ENCODE measurements around the gene UCN2. TPM values are rescaled to one million over a fixed set of nuclear protein-coding genes. Genes with fewer than 3 reads are reported as not detected.
A peak's percentile ranks its signal among the peaks of the same experiment; 100 is the strongest.

Gene UCN2
- total RNA-seq, result not detected in 2 replicates

DNA sequence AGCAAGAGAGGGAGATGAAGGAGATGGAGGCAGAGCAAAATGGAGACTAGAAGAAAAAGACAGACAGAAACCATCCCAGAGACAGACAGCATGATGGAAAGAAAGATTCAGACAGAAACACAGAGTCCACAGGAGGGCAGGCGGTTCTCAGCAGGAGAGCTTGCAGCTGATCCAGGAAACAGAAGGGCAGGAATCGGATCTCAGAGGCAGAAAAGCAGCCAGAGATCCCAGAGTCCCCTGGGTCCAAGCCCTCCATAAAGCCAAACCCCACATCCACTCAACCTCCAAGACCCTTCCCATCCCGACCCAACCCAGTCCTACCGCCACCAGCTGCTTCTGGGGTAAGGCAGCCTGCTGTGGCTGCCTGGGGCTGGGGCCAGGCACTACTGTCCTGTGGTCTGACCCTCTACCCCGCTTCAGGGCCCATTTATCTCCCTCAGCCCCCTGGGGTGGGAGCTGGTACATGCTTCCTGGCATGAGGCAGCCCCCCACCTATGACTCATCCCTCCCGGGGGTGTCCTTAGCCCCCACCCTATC is at the start of gene UCN2:
Gene UCN2, minus strand, starts transcription at position 400 of the 537 bp plus-strand sequence. CDS start 657 bp downstream, outside the sequence.
- peak; percentile 21 to 33 for DNase-seq (ENCODE audit: low read depth in 2 of 2)

DNA sequence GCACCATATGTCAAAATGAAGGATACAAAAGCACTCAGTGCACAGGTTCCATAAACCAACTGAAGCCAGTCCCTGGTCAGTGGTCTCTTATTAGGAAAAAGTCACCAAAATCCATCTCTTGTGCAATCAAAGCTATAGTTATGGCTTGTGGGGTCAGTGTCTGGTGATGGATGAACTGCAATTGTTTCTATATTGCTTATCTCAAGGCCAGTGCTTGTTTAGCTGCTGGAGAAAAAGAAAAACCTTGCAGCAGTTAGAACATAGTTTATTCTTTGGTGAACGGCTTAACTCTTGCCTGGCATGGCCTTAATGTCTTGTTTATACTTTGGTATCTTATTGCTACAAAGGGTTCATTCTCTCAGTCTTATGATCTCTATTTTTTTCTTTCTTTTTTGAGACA is 48.7 kb upstream of the UCN2 start:
- no peak for DNase-seq (ENCODE audit: low read depth in 2 of 2)

- peak; percentile 95 to 97 for DNase-seq (ENCODE audit: low read depth in 2 of 2)
These were observed 45.8 kb upstream of the UCN2 start, which contains the start of gene UQCRC1 for GRCh38 chr3:48609088-48610005. UQCRC1 (minus strand) TSS chr3:48609646; CDS start chr3:48609620, 26 bp downstream.

- peak in 1 of 2 donors; percentile 38 for DNase-seq (ENCODE audit: low read depth in 2 of 2)
These were observed 43.9 kb upstream of the UCN2 start for GRCh38 chr3:48607519-48607918.

DNA sequence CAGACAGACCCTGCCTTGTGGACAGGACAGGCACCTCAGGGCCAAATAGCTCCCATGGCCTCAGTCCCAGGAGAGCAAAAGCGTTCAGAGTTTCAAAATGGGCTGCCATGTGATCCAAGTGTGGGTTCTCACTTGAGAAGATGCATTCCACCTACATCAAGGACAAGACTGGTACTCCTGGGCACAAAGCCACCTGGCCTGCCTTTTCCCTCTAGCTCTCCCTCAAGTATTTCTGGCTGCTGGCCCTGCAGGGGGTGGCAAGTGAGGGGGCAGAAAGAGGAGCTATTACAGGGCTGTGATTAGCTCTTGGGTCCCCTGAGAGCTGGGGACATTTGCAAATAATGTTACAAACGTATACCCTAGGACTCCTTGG is 38.0 kb upstream of the UCN2 start:
- DNase-seq (ENCODE audit: low read depth in 2 of 2), result no peak

DNA sequence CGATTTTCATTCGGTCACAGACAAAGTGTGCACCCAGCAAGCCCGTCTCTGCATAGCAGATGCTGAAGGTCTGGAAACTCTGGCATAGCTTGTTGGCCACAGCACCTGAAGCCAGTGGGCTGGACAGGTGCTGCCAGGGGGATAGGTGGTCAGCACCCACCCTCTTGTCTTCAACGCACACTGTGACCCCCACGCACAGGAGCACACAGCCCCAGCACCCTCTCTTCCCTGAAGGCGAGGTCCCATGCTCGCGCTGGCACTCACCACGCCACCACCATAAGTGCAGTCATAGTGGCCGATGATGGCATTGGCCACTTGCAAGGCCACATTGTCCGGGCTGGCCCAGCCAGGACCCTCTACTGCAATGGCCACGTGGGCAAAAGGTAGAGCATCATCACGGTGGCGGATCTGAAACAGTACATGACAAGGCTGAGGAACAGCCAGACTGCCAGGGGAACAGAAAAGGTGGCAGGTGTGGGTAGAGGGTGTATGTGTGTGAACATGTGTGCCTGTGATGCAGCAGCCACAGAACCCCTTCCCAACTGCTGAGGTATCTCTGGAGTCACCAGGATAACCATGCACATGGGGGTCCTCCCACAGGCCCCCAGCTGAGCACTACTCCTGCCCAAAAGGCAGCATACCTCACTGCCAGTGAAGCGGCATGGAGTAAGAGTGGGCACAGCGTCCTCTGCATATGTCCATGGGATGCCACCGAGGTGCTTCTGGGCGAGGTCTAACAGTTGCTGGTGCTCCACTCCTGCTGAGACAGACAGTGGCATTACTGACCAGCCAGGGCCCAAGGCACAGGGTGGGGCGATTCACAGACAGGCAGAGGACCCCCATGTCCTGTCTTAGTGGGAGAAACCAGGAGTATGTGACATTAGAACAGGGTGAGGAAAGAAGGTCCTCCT is 37.4 kb upstream of the UCN2 start:
- DNase-seq (ENCODE audit: low read depth in 2 of 2), result no peak

GRCh38 chr3:48599509-48600285 is 36.1 kb upstream of the UCN2 start:
- DNase-seq (ENCODE audit: low read depth in 2 of 2), result no peak

GRCh38 chr3:48599077-48599501 is 35.5 kb upstream of the UCN2 start:
- DNase-seq (ENCODE audit: low read depth in 2 of 2), result no peak

DNA sequence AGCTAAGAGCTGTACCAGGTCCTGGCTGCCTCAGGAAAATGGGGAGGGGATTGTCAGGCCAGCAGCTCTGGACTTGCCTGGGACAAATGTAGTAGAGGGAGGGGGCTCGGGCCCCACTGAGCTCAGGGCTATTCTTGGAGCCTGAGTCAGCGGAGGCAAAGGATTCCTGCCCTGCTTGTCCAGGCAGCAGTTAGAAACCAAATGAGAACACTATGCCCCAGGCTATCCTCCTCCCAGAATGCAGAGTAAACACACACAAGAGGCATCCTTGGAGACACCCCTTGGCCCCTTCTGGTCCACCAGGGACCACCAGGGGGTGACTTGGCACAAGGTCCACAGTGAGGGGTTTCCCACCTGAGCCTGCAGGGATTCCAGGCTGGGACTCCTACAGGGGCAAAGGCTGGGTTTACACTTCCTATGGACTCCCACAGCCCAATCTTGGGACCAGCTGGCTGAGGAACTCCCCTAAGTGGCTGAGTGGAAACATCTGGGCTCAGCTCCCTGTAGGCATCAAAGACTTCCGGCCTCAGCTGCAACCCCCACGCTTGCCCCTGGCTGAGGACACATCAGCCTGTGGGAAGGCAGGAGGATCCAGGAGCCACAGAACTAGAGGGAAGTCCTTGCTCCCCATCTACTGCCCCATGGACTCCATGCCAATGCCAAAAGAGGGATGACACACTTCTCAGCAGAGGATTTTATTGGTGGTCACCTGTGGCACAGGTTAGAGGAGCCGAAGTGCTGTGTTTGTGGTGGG is 34.9 kb upstream of the UCN2 start:
- DNase-seq (ENCODE audit: low read depth in 2 of 2), result peak in 1 of 2 donors; percentile 20

DNA sequence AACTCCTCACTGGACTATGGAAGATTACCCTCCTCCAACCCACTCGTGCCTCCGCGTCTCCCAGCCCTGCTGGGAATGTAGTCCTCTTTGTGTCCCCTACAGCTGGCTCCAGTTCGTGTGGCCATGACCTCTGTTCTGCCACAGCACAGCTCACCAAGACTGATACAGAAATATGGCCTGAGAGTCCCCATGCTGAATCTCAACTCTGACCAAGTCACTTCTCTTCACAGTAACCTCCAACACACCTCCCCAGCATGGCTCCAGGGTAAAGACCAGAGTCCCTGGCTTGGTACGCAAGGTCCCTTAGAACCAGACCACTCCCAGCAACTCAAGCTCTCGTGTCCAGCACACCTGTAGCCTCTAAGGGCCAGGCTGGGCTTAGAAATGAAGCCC is 33.8 kb upstream of the UCN2 start:
- no peak for DNase-seq (ENCODE audit: low read depth in 2 of 2)

- DNase-seq (ENCODE audit: low read depth in 2 of 2), result no peak
These were observed 33.3 kb upstream of the UCN2 start for GRCh38 chr3:48596676-48597407.

DNA sequence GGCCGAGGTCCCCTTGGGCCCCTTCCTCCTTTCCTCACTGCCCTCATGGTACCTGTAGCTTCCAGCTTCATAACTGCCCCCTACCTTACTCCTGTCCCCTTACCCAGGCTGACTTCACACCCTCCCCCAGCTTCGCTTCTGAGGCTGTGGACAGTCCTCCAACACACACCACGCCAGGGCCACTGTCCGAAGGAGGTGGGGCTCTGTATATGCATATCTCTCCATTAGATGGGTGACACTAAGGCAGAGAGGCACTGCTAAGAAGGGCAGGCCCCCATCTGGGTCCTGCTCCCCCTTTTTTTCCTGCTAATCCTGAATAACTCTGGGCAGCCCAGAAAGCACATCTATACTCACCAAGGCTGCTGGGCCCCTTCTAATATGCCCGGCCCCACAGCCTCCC is 32.6 kb upstream of the UCN2 start:
- DNase-seq (ENCODE audit: low read depth in 2 of 2), result no peak

GRCh38 chr3:48595526-48596121 is 32.0 kb upstream of the UCN2 start:
- peak in 1 of 2 donors; percentile 54 for DNase-seq (ENCODE audit: low read depth in 2 of 2)

- DNase-seq (ENCODE audit: low read depth in 2 of 2), result peak; percentile 10 to 11
These were observed 31.5 kb upstream of the UCN2 start, which contains the start of gene COL7A1 for GRCh38 chr3:48595075-48595525. COL7A1 (minus strand) TSS chr3:48595329; CDS start chr3:48595159, 170 bp downstream.

DNA sequence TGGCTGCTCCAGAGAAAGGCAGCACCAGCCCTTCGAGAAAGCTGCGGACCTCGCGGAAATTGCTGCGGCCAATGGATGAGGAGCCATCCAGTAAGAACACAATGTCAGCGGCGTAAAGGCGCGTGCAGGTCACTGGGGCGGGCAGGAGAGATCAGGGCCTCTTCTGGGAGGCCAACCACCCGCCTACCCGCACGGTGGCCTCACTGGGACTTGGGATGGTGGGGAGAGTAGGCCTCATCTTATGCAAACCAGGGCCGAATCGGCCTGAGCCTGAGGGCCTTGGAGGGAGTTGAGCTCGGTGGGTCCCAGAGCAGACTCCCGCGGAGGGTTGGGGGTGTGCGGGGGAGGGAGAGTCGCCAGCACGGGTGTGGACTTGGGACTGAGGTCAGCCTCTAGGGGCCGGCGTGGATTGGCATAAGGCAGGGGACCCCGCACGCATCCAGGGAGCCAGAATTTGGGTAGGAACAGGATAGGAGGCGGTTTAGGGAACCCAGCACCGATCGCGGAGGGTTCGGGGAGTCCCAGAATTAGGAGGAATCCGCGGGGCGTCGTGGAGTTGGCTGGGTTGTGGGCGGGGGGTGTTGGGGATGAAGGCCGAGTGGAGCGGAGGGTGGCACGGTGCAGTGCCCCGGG is 31.0 kb upstream of the UCN2 start:
- no peak for DNase-seq (ENCODE audit: low read depth in 2 of 2)

- DNase-seq (ENCODE audit: low read depth in 2 of 2), result no peak
These were observed 29.8 kb upstream of the UCN2 start for GRCh38 chr3:48593337-48593736.

- DNase-seq (ENCODE audit: low read depth in 2 of 2), result no peak
These were observed 29.0 kb upstream of the UCN2 start for GRCh38 chr3:48592519-48593087.

DNA sequence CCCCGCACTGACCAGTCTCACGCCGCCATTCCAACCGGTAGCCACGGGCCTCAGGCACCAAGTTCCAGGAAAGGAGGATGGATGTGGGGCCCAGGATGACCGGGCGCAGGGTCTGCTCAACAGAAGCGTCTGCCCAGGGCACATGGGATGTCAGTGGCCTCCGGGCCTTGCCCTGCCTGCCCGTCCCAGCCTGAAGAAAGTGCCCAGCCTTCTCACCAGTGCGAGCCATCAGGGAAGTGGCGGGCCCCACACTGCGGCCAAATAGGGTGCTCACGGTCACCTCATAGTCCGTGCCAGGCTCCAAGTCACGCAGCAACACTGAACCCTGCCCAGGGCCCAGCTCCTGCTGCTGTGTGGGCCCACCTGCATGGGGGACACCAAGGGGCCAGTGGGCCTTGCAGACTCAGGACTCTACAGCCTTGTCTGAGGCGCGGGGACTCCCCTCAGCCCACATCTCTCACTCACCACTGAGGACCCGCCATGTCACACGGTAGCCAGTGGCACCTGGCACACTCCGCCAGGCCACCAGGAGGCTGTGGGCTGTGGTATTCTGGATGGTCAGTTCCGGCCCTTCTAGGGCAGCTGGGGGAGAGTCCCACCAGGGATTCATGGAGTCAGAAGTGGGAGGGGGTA is 28.4 kb upstream of the UCN2 start:
- DNase-seq (ENCODE audit: low read depth in 2 of 2), result no peak
